ENCODE data around the gene FREM3.

The FREM3 gene

GRCh38 chr4:143585548-143585947 is 114.9 kb downstream of the FREM3 start:
- WGBS, 2 donors (ENCODE audit: extremely low coverage in 2 of 2, insufficient read length in 2 of 2, insufficient replicate concordance in 1 of 2) = no CpG with 5 or more reads among the region's 6 CpGs

GRCh38 chr4:143581331-143581946 is 119.0 kb downstream of the FREM3 start:
- H3K36me3 ChIP-seq (replicated peaks in 1 of 2; ENCODE audit: control insufficient read depth in 2 of 2, insufficient read depth in 2 of 2, low read length in 2 of 2) = no peaks in the 10 kb centered on the region
- H2BK15ac ChIP-seq (ENCODE audit: low read length) = peak overlapping the region; percentile 3
- H3K4me2 ChIP-seq (ENCODE audit: insufficient read depth, low read length, poor library complexity, severe bottlenecking) = no peak overlapping the region
- H4K8ac ChIP-seq (ENCODE audit: low read depth, low read length) = no peak overlapping the region
- no peak overlapping the region for H2BK120ac ChIP-seq (ENCODE audit: low read depth, low read length)
- no peak for DNase-seq (ENCODE audit: low spot score)
- H3K14ac ChIP-seq (ENCODE audit: low read length) = no peak overlapping the region
- peak overlapping the region; percentile 24 for H2AK5ac ChIP-seq (ENCODE audit: low read depth, low read length)
- peak overlapping the region; percentile 67 for H3K18ac ChIP-seq (ENCODE audit: low read length)
- peaks cover 0 to 6% of the 10 kb centered on the region in 2 donors for H3K4me1 ChIP-seq (ENCODE audit: control insufficient read depth in 2 of 2, insufficient read depth in 1 of 2, low read depth in 1 of 2, low read length in 2 of 2)
- no CpG with 5 or more reads among the region's 3 CpGs for WGBS, 2 donors (ENCODE audit: extremely low coverage in 2 of 2, insufficient read length in 2 of 2, insufficient replicate concordance in 1 of 2)
- H3K4me3 ChIP-seq (ENCODE audit: low read length in 2 of 2) = no peak overlapping the region
- no peak overlapping the region for H3K27ac ChIP-seq (replicated peaks; ENCODE audit: low read length)
- H3K9me3 ChIP-seq (replicated peaks in 1 of 2; ENCODE audit: control insufficient read depth in 2 of 2, insufficient read depth in 1 of 2, low read depth in 1 of 2, low read length in 2 of 2) = no peaks in the 10 kb centered on the region
- H3K27me3 ChIP-seq (ENCODE audit: control insufficient read depth in 3 of 3, insufficient read depth in 3 of 3, low read depth in 1 of 3, low read length in 3 of 3) = no peaks in the 10 kb centered on the region
- peak overlapping the region; percentile 62 for H2AFZ ChIP-seq (ENCODE audit: low read length)
- no peak overlapping the region for H3K4ac ChIP-seq (ENCODE audit: low read length)
- no peak overlapping the region for H2BK5ac ChIP-seq (ENCODE audit: low read length)
- no peak overlapping the region for H4K91ac ChIP-seq (ENCODE audit: low read depth, low read length, poor library complexity)
- H3K9ac ChIP-seq (ENCODE audit: low read depth, low read length, poor library complexity) = no peak overlapping the region
- no peak overlapping the region for H2BK12ac ChIP-seq (ENCODE audit: low read length)
- H3K79me1 ChIP-seq (ENCODE audit: low read depth, low read length) = no peaks in the 10 kb centered on the region
- no peak overlapping the region for H3K23ac ChIP-seq (ENCODE audit: low read depth, low read length, poor library complexity)

More at GRCh38 chr4:143585548-143585947, 114.9 kb downstream of the FREM3 start:
- no peak overlapping the region for H3K4me2 ChIP-seq (ENCODE audit: insufficient read depth, low read length, poor library complexity, severe bottlenecking)
- H2BK120ac ChIP-seq (ENCODE audit: low read depth, low read length) = no peak overlapping the region
- H2BK5ac ChIP-seq (ENCODE audit: low read length) = no peak overlapping the region
- no peak overlapping the region for H2AK5ac ChIP-seq (ENCODE audit: low read depth, low read length)
- H3K36me3 ChIP-seq (replicated peaks in 1 of 2; ENCODE audit: control insufficient read depth in 2 of 2, insufficient read depth in 2 of 2, low read length in 2 of 2) = no peaks in the 10 kb centered on the region
- no peak overlapping the region for H3K9ac ChIP-seq (ENCODE audit: low read depth, low read length, poor library complexity)
- no peak overlapping the region for H2AFZ ChIP-seq (ENCODE audit: low read length)
- no peak for DNase-seq (ENCODE audit: low spot score)
- H3K4me3 ChIP-seq (ENCODE audit: low read length in 2 of 2) = no peak overlapping the region
- H3K4me1 ChIP-seq (ENCODE audit: control insufficient read depth in 2 of 2, insufficient read depth in 1 of 2, low read depth in 1 of 2, low read length in 2 of 2) = peaks cover 0 to 6% of the 10 kb centered on the region in 2 donors
- H3K27me3 ChIP-seq (ENCODE audit: control insufficient read depth in 3 of 3, insufficient read depth in 3 of 3, low read depth in 1 of 3, low read length in 3 of 3) = no peaks in the 10 kb centered on the region
- no peak overlapping the region for H3K27ac ChIP-seq (replicated peaks; ENCODE audit: low read length)
- no peak overlapping the region for H2BK12ac ChIP-seq (ENCODE audit: low read length)
- no peak overlapping the region for H3K18ac ChIP-seq (ENCODE audit: low read length)
- no peak overlapping the region for H3K14ac ChIP-seq (ENCODE audit: low read length)
- no peak overlapping the region for H4K8ac ChIP-seq (ENCODE audit: low read depth, low read length)
- no peak overlapping the region for H4K91ac ChIP-seq (ENCODE audit: low read depth, low read length, poor library complexity)
- H2BK15ac ChIP-seq (ENCODE audit: low read length) = no peak overlapping the region
- no peaks in the 10 kb centered on the region for H3K79me1 ChIP-seq (ENCODE audit: low read depth, low read length)
- H3K23ac ChIP-seq (ENCODE audit: low read depth, low read length, poor library complexity) = no peak overlapping the region
- H3K4ac ChIP-seq (ENCODE audit: low read length) = no peak overlapping the region
- H3K9me3 ChIP-seq (replicated peaks in 1 of 2; ENCODE audit: control insufficient read depth in 2 of 2, insufficient read depth in 1 of 2, low read depth in 1 of 2, low read length in 2 of 2) = no peaks in the 10 kb centered on the region

- no peak for DNase-seq (ENCODE audit: low spot score)
- no peak overlapping the region for H2AFZ ChIP-seq (ENCODE audit: low read length)
- no peak overlapping the region for H3K18ac ChIP-seq (ENCODE audit: low read length)
- H2BK12ac ChIP-seq (ENCODE audit: low read length) = no peak overlapping the region
- no peak overlapping the region for H3K27ac ChIP-seq (replicated peaks; ENCODE audit: low read length)
- H3K36me3 ChIP-seq (replicated peaks in 1 of 2; ENCODE audit: control insufficient read depth in 2 of 2, insufficient read depth in 2 of 2, low read length in 2 of 2) = no peaks in the 10 kb centered on the region
- no peak overlapping the region for H3K4ac ChIP-seq (ENCODE audit: low read length)
- no peak overlapping the region for H2AK5ac ChIP-seq (ENCODE audit: low read depth, low read length)
- H3K14ac ChIP-seq (ENCODE audit: low read length) = no peak overlapping the region
- H4K91ac ChIP-seq (ENCODE audit: low read depth, low read length, poor library complexity) = no peak overlapping the region
- H2BK15ac ChIP-seq (ENCODE audit: low read length) = no peak overlapping the region
- H3K4me1 ChIP-seq (ENCODE audit: control insufficient read depth in 2 of 2, insufficient read depth in 1 of 2, low read depth in 1 of 2, low read length in 2 of 2) = no peaks in the 10 kb centered on the region
- no peak overlapping the region for H3K4me3 ChIP-seq (ENCODE audit: low read length in 2 of 2)
- H3K23ac ChIP-seq (ENCODE audit: low read depth, low read length, poor library complexity) = no peak overlapping the region
- H3K9ac ChIP-seq (ENCODE audit: low read depth, low read length, poor library complexity) = no peak overlapping the region
- H4K8ac ChIP-seq (ENCODE audit: low read depth, low read length) = no peak overlapping the region
- no peaks in the 10 kb centered on the region for H3K79me1 ChIP-seq (ENCODE audit: low read depth, low read length)
- H3K9me3 ChIP-seq (replicated peaks in 1 of 2; ENCODE audit: control insufficient read depth in 2 of 2, insufficient read depth in 1 of 2, low read depth in 1 of 2, low read length in 2 of 2) = no peaks in the 10 kb centered on the region
- H2BK120ac ChIP-seq (ENCODE audit: low read depth, low read length) = no peak overlapping the region
- H3K27me3 ChIP-seq (ENCODE audit: control insufficient read depth in 3 of 3, insufficient read depth in 3 of 3, low read depth in 1 of 3, low read length in 3 of 3) = no peaks in the 10 kb centered on the region
- no peak overlapping the region for H3K4me2 ChIP-seq (ENCODE audit: insufficient read depth, low read length, poor library complexity, severe bottlenecking)
- no peak overlapping the region for H2BK5ac ChIP-seq (ENCODE audit: low read length)
Measured at GRCh38 chr4:143575331-143575730, 125.1 kb downstream of the FREM3 start.

GRCh38 chr4:143564472-143564871 is 136.0 kb downstream of the FREM3 start:
- Histone ChIP-seq H3K27ac (replicated peaks; ENCODE audit: low read length) (no peak overlapping the region), H3K36me3 (replicated peaks in 1 of 2; ENCODE audit: control insufficient read depth in 2 of 2, insufficient read depth in 2 of 2, low read length in 2 of 2) (no peaks in the 10 kb centered on the region), H2BK15ac (ENCODE audit: low read length) (no peak overlapping the region), H2AFZ (ENCODE audit: low read length) (no peak overlapping the region), H4K8ac (ENCODE audit: low read depth, low read length) (no peak overlapping the region), H2BK5ac (ENCODE audit: low read length) (no peak overlapping the region), H3K27me3 (ENCODE audit: control insufficient read depth in 3 of 3, insufficient read depth in 3 of 3, low read depth in 1 of 3, low read length in 3 of 3) (no peaks in the 10 kb centered on the region), H3K14ac (ENCODE audit: low read length) (no peak overlapping the region), H2BK12ac (ENCODE audit: low read length) (no peak overlapping the region), H2BK120ac (ENCODE audit: low read depth, low read length) (no peak overlapping the region), H3K23ac (ENCODE audit: low read depth, low read length, poor library complexity) (no peak overlapping the region), H3K4ac (ENCODE audit: low read length) (no peak overlapping the region), H3K4me3 (ENCODE audit: low read length in 2 of 2) (no peak overlapping the region), H3K9ac (ENCODE audit: low read depth, low read length, poor library complexity) (no peak overlapping the region), H2AK5ac (ENCODE audit: low read depth, low read length) (no peak overlapping the region), H3K9me3 (replicated peaks in 1 of 2; ENCODE audit: control insufficient read depth in 2 of 2, insufficient read depth in 1 of 2, low read depth in 1 of 2, low read length in 2 of 2) (peaks cover 0 to 4% of the 10 kb centered on the region in 2 donors), H3K4me1 (ENCODE audit: control insufficient read depth in 2 of 2, insufficient read depth in 1 of 2, low read depth in 1 of 2, low read length in 2 of 2) (no peaks in the 10 kb centered on the region), H3K18ac (ENCODE audit: low read length) (no peak overlapping the region), H3K79me1 (ENCODE audit: low read depth, low read length) (no peaks in the 10 kb centered on the region), H3K4me2 (ENCODE audit: insufficient read depth, low read length, poor library complexity, severe bottlenecking) (no peak overlapping the region), H4K91ac (ENCODE audit: low read depth, low read length, poor library complexity) (no peak overlapping the region)
- no peak for DNase-seq (ENCODE audit: low spot score)
- no CpG with 5 or more reads among the region's 2 CpGs for WGBS, 2 donors (ENCODE audit: extremely low coverage in 2 of 2, insufficient read length in 2 of 2, insufficient replicate concordance in 1 of 2)

Data from neuronal stem cell (in vitro differentiated cells).